Measurements from ENCODE around the gene MYEOV.

Gene MYEOV

DNA sequence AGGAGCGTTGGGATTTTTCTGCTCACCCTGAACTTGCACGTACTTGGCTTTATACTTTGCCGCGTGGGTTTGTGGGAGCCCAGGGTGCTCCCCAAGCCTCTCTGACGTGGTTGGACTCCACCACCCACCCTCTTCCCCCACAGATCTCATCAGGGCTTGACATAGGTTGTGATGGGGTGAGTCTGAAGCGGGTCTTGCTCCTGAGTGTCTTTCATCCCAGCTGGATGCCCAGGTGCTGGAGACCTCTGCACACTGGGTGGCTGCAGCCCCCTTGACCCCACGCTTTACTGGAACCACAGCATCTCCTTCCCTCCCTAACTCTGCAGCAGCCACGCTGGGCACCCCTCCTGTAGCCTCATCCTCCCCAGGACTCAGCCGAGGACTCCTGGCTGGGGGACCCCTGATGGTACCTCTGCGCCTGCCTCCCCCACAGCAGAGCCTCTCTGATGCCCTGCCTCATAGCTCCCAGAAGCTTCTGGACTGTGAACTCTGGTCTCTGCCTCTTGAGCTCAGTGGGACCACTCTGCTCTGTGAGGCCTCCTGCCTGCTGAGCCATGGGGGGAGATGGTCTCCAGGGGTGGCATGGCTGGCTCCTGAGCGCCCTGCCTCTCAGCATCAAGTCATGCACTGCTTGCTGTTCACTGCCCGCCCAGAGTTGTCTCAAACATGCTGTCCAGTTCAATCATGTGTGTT, 45.2 kb downstream of the MYEOV start:
- H3K27ac ChIP-seq (ENCODE audit: low read depth in 2 of 2, low read length in 2 of 2) = no peak overlapping the region
- no peaks in the 10 kb centered on the region for H3K36me3 ChIP-seq (ENCODE audit: control insufficient read depth in 2 of 2, insufficient read depth in 2 of 2, low read length in 2 of 2)
- no peaks in the 10 kb centered on the region for H3K27me3 ChIP-seq (ENCODE audit: control insufficient read depth in 2 of 2, insufficient read depth in 2 of 2, low read length in 2 of 2)
- H3K4me1 ChIP-seq (ENCODE audit: control insufficient read depth in 2 of 2, insufficient read depth in 2 of 2, low read length in 2 of 2) = peaks cover 7 to 9% of the 10 kb centered on the region in 2 donors
- no peak overlapping the region for H3K4me3 ChIP-seq (ENCODE audit: low read length in 2 of 2)
- no peaks in the 10 kb centered on the region for H3K9me3 ChIP-seq (ENCODE audit: control insufficient read depth in 2 of 2, low read length in 2 of 2)
- no peak overlapping the region for H3K9ac ChIP-seq (ENCODE audit: low read depth in 1 of 2, low read length in 2 of 2)

DNA sequence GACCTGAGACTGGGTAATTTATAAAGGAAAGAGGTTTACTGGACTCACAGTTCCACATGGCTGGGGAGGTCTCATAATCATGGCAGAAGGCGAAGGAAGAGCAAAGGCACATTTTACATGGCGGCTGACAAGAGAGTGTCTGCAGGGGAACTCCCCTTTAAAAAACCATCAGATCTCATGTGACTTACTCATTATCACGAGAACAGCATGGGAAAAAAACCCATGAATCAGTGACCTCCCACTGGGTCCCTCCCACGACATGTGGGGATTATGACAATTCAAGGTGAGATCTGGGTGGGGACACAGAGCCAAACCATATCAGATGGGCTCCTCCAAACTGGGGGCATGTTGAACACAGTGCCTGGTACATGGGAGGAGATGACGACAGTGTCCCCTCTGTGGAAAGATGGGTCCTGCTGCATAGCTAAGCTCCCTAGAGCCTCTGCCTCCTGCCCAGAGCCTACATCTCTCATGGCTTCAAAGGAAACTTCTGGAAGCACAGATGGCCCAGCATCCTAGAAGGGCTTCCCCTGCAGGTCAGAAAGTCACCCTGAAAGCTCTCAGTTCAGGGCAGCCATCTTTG, 46.1 kb downstream of the MYEOV start:
- H3K9me3 ChIP-seq (ENCODE audit: control insufficient read depth in 2 of 2, low read length in 2 of 2) = no peaks in the 10 kb centered on the region
- no peak overlapping the region for H3K4me3 ChIP-seq (ENCODE audit: low read length in 2 of 2)
- no peak overlapping the region for H3K27ac ChIP-seq (ENCODE audit: low read depth in 2 of 2, low read length in 2 of 2)
- no peaks in the 10 kb centered on the region for H3K27me3 ChIP-seq (ENCODE audit: control insufficient read depth in 2 of 2, insufficient read depth in 2 of 2, low read length in 2 of 2)
- no peak overlapping the region for H3K9ac ChIP-seq (ENCODE audit: low read depth in 1 of 2, low read length in 2 of 2)
- no peaks in the 10 kb centered on the region for H3K36me3 ChIP-seq (ENCODE audit: control insufficient read depth in 2 of 2, insufficient read depth in 2 of 2, low read length in 2 of 2)
- peaks cover 7 to 9% of the 10 kb centered on the region in 2 donors for H3K4me1 ChIP-seq (ENCODE audit: control insufficient read depth in 2 of 2, insufficient read depth in 2 of 2, low read length in 2 of 2)

DNA sequence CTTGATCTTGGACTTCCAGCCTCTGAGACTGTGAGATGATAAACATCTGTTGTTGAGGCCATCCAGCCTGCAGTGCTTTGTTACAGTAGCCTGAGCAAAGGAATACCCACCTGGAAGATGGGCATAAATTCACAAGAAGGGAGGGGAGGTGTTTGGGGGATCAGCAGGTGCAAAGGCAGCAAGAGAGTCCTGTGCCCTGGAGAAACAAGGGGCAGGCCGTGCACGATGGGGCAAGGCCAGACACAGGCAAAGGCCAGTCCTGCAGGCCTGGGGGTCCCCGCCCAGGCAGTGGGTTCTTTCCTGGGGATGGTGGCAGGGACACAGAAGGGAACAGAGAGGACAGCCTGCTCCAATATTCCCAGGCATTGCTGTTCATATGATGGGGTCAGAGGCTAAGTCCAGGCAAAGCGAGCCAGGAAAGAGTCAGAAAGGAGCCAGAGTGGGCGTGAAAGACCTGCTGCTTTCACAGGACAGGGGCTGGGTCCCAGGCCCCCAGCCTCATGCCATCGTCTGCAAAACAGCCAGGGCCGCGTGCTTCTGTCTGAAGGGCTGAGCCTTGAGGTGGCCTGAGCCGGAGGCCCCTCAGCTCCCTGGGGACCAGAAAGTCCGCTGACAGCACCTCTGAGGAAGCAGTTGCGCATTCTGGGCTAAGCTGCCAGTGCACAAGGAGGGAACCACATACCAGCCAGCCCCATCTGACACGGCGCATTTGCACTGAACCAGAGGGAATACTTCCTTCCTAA, 48.8 kb downstream of the MYEOV start:
- Histone ChIP-seq H3K27ac (ENCODE audit: low read depth in 2 of 2, low read length in 2 of 2) (no peak overlapping the region), H3K4me3 (ENCODE audit: low read length in 2 of 2) (no peak overlapping the region), H3K9ac (ENCODE audit: low read depth in 1 of 2, low read length in 2 of 2) (no peak overlapping the region), H3K9me3 (ENCODE audit: control insufficient read depth in 2 of 2, low read length in 2 of 2) (no peaks in the 10 kb centered on the region), H3K27me3 (ENCODE audit: control insufficient read depth in 2 of 2, insufficient read depth in 2 of 2, low read length in 2 of 2) (no peaks in the 10 kb centered on the region), H3K36me3 (ENCODE audit: control insufficient read depth in 2 of 2, insufficient read depth in 2 of 2, low read length in 2 of 2) (no peaks in the 10 kb centered on the region), H3K4me1 (ENCODE audit: control insufficient read depth in 2 of 2, insufficient read depth in 2 of 2, low read length in 2 of 2) (peaks cover 0 to 2% of the 10 kb centered on the region in 2 donors)

DNA sequence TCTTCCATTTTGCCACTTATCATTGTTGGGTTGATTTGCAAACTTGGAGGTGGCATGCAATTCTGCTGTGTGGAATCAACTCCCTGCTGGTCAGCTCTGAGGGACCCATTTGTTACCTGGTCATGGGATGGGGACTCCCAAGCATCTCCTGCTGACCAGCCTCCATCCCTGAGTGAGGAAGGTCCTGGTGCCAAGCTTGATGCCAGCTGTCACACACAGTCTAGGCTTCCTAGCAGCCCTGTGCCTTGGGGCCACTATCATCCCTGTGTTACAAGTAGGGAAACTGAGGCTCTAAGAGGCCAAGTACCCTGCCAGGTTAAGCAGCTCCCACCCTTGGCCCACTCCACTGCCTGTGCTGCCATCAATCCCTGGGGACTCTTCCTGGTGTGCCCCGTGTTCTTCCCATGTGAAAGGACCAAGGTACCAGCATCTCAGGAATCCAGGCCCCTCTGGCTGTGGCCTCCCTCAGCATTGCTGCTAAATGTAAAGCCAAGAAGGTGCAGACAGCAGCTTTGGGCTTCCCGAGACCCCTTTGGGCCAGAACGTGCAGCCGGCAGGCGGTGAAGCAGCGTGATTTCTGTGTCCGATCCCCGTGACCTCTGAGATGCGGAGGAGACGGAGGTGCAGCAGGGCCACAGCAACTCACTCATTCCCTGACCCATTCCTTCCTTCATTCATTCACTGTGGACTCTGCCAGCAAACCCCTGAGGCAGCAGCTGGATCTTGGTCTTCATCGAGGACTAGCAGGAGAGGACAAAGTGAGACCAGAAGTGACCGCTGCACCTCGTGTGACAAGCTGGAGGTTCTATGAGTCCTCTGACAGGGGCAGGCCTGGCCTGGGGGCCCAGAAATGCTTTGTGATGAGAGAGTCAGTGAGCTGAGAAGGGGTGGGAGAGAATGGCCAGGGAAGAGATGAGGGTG, 49.7 kb downstream of the MYEOV start:
- no peak overlapping the region for H3K4me3 ChIP-seq (ENCODE audit: low read length in 2 of 2)
- no peaks in the 10 kb centered on the region for H3K27me3 ChIP-seq (ENCODE audit: control insufficient read depth in 2 of 2, insufficient read depth in 2 of 2, low read length in 2 of 2)
- H3K9ac ChIP-seq (ENCODE audit: low read depth in 1 of 2, low read length in 2 of 2) = no peak overlapping the region
- no peaks in the 10 kb centered on the region for H3K4me1 ChIP-seq (ENCODE audit: control insufficient read depth in 2 of 2, insufficient read depth in 2 of 2, low read length in 2 of 2)
- H3K27ac ChIP-seq (ENCODE audit: low read depth in 2 of 2, low read length in 2 of 2) = no peak overlapping the region
- no peaks in the 10 kb centered on the region for H3K36me3 ChIP-seq (ENCODE audit: control insufficient read depth in 2 of 2, insufficient read depth in 2 of 2, low read length in 2 of 2)
- no peaks in the 10 kb centered on the region for H3K9me3 ChIP-seq (ENCODE audit: control insufficient read depth in 2 of 2, low read length in 2 of 2)

DNA sequence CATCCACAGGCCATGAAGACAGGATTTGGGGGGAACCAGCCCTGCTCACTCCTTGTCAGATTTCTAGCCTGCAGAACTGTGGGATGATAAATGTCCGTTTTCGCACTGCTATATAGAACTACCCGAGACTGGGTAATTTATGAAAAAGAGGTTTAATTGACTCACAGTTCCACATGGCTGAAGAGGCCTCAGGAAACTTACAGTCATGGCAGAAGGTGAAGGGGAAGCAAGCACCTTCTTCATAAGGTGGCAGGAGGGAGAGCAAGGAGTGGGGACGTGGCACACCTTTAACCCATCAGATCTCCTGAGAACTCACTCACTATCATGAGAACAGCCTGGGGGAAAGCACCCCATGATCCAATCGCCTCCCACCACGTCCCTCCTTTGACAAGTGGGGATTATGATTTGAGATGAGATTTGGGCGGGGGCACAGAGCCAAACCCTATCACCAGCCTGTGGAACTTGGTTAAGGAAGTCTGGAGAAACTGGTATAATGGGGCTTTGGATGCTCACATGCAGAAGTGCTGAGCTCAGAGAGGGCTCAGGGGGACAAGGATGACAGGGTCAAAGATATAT, 50.7 kb downstream of the MYEOV start:
- no peaks in the 10 kb centered on the region for H3K27me3 ChIP-seq (ENCODE audit: control insufficient read depth in 2 of 2, insufficient read depth in 2 of 2, low read length in 2 of 2)
- no peak overlapping the region for H3K27ac ChIP-seq (ENCODE audit: low read depth in 2 of 2, low read length in 2 of 2)
- H3K4me1 ChIP-seq (ENCODE audit: control insufficient read depth in 2 of 2, insufficient read depth in 2 of 2, low read length in 2 of 2) = no peaks in the 10 kb centered on the region
- no peaks in the 10 kb centered on the region for H3K36me3 ChIP-seq (ENCODE audit: control insufficient read depth in 2 of 2, insufficient read depth in 2 of 2, low read length in 2 of 2)
- H3K9me3 ChIP-seq (ENCODE audit: control insufficient read depth in 2 of 2, low read length in 2 of 2) = no peaks in the 10 kb centered on the region
- H3K9ac ChIP-seq (ENCODE audit: low read depth in 1 of 2, low read length in 2 of 2) = no peak overlapping the region
- no peak overlapping the region for H3K4me3 ChIP-seq (ENCODE audit: low read length in 2 of 2)

All from mucosa of rectum (tissue), 2 donors.